Subcutaneous adipose tissue (tissue), 4 donors: ENCODE measurements around the gene C1orf87. TPM values are rescaled to one million over a fixed set of nuclear protein-coding genes. Genes with fewer than 3 reads are reported as not detected.

ENCODE experiments used
- total RNA-seq, 4 donors: library from RNA; depleted of rRNA; stranded (reverse); fragments of >200 nt; gene quantifications; one replicate each; pipeline ENCODE4 v1.1.0, GENCODE V29; 2016
- TF ChIP-seq, protein P1 (sequence below): fragments of 450-650 bp; IDR thresholded peaks from one replicate; pipeline ENCODE4 v1.5.1; 2016; ENCODE audit warnings: low read depth, mild to moderate bottlenecking, control low read depth, antibody characterized with exemption, moderate library complexity

The C1orf87 gene
- total RNA-seq, 4 donors from 2014 or later, result 0.68 TPM; not detected in 3

DNA sequence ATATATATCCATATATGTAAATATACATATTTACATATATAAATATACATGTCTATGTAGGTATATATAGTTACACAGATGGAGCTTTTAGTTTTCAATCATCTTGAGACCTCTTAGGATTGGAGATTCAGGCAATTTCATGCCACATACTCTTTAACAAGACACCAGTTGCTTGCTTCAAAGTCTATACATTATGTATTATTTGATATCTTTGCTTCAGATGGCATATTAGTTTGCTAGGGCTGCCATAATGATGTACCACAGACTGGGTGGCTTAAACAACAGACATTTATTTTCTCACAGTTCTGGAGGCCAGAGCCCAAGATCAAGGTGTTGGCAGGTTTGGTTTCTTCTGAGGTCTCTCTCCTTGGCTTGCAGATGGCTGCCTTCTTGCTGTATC, 14.1 kb upstream of the C1orf87 start:
- TF ChIP-seq, protein P1, sequence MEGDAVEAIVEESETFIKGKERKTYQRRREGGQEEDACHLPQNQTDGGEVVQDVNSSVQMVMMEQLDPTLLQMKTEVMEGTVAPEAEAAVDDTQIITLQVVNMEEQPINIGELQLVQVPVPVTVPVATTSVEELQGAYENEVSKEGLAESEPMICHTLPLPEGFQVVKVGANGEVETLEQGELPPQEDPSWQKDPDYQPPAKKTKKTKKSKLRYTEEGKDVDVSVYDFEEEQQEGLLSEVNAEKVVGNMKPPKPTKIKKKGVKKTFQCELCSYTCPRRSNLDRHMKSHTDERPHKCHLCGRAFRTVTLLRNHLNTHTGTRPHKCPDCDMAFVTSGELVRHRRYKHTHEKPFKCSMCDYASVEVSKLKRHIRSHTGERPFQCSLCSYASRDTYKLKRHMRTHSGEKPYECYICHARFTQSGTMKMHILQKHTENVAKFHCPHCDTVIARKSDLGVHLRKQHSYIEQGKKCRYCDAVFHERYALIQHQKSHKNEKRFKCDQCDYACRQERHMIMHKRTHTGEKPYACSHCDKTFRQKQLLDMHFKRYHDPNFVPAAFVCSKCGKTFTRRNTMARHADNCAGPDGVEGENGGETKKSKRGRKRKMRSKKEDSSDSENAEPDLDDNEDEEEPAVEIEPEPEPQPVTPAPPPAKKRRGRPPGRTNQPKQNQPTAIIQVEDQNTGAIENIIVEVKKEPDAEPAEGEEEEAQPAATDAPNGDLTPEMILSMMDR, result no peak

DNA sequence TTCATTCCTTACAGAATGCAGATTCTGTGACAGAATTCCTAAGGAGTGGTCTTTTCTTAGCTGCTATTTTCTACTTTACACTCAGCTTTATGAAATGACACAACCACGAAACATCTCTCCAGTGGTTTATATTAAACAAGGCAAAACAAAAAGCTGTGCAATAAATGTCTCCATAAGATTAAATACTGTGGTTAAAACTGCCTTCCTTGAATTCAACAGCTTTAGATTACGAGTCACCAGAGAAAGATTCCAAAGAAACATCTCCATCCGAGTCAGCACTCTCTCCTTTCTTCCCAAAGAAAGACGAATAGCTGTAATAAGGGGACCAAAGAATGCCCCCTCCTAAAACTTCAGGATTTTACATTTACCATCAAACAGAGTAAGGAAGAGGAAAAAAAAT, 4.6 kb upstream of the C1orf87 start:
- TF ChIP-seq, protein P1, result no peak

DNA sequence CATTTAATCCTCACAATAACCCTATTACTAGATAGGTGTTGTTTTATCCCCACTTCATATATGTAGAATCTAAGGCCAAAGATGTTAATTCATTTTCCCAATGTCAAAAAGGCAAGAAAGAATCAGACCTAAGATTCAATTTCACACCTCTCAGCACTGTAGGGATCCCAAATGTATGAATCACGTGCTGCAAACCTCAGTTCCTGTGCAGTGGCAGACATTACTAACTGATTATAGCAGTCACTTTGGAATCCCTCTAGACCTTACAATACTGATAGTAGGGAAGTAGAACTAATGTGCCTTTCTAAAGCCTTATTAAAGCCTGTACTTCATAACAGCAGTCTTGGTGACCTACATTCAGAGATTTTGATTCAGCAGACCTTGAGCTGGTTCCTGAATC, 2.3 kb downstream of the C1orf87 start:
- TF ChIP-seq, protein P1, result no peak

DNA sequence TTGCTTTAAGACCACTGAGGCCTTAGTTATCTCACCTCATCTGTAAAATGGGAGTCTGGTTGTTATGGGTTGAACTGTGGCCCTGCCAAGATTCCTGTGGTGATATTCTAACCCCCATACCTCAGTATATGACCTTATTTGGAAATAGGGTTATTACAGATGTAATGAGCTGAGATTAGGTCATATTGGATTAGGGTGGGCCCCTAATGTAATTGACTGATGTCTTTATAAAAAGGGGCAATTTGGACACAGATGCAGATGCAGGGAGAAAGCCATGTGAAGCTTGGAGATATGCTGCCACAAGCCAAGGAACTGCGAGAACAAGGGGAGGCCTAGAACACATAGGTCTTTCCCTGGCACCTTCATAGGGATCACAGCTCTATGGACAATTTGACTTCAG, 3.9 kb downstream of the C1orf87 start:
- TF ChIP-seq, protein P1, result no peak

DNA sequence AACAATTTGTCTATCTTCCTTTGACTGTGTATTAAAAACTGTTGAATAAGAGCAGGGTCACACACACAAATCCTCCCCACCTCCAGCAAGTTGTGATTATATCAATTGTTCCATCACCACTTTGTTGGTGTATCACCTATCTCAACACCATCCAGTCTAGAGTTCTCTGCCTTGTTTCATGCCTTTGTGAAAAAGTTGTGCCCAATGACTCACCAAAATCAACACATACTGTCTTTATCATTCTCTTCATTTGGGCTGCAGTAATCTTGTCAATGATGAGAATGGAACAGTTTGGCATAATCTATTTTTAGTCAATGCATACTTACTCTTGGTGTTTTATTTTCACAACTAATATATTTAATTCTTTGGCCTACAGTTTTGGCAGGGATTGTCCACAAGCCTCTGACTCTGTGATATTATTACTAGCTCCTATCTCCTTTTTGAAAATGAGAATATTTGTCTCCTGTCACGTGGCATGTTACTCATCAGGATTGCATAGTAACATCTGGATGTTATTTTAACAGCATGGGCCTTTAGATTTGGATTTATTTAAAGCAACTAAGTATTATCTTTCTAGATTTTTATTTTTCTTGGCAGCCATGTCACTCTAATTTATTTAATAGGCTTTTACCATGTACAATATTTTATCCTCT, 5.1 kb downstream of the C1orf87 start:
- TF ChIP-seq, protein P1, result no peak

DNA sequence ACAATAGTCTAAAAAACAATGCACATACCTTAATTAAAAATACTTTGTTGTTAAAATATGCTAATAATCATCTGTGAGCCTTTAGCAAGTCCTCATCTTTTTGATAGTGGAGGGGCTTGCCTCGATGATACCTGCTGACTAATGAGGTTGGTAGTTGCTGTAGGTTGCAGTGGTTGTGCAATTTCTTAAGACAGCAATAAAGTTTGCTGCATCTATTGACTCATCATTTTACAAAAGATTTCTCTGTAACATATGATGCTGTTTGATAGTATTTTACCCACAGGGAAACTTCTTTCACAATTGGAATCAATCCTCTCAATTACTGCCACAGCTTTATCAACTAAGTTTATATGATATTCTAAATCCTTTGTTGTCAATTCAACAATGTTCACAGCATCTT, 7.6 kb downstream of the C1orf87 start:
- TF ChIP-seq, protein P1, result no peak

DNA sequence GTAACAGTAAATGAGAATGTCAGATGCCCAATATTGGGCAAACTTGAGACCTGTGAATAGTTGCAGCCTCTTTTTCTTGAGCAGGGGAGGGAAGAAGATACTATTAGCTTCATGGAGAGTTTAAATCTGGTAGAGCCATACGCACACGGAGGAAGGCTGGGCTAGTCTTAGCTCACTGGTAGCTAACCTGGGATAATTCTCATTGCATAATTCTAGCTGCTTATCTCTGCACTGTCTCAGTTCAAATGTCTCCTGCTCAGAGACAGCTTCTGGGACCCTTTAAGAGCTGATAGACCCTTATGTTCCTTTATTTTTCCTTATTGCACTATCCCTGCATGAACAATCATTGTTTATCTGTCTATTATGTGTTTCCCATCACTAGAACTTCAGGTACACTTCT, 8.4 kb downstream of the C1orf87 start:
- TF ChIP-seq, protein P1, result no peak
